Endothelial cell of umbilical vein (primary cell): ENCODE results near the gene DCLK3. TPM values are rescaled to one million over a fixed set of nuclear protein-coding genes. Genes with fewer than 3 reads are reported as not detected.

Experiments
- BruUV-seq: library from RNA; stranded (reverse); fragments of 400-500 nt; replicated peaks from 2 replicates; lab custom pipeline; 2021; lab: Mats Ljungman, UMichigan
- CTCF ChIA-PET: fragments of 300-600, 350-600 bp; sonication (Branson Sonifier 250); formaldehyde crosslinking; loops from one replicate; lab custom pipeline; 2021; ENCODE audit warnings: antibody characterized with exemption, inconsistent platforms; lab: Charles Lee
- POLR2A ChIA-PET: fragments of 300-600, 350-600 bp; sonication (Branson Sonifier 250); formaldehyde crosslinking; loops from one replicate; lab custom pipeline; 2021; ENCODE audit warnings: antibody characterized with exemption, inconsistent platforms; lab: Charles Lee
- DNase-seq: peaks from one replicate; pipeline ENCODE4 v3.0.0-alpha.2; 2011; ENCODE audit warnings: low read depth, low spot score
- FAIRE-seq: peaks from 2 replicates; lab custom pipeline; 2011; peaks lifted over from hg19 to GRCh38; lab: Jason Lieb, UNC
- H2AFZ ChIP-seq: 2 replicates; pipeline ENCODE4 v1.6.0; 2012; ENCODE audit warnings: low read depth, low read length, control low read depth, inconsistent platforms
- H3K27ac ChIP-seq: 2 replicates; pipeline ENCODE4 v1.5.1; 2011; ENCODE audit warnings: low read depth, mild to moderate bottlenecking, control low read depth, low read length, moderate library complexity; ENCODE audit not compliant: insufficient read depth
- H3K27me3 ChIP-seq, 2 experiments: 2 replicates each; pipeline versions ENCODE4 v1.6.0 to v1.6.1; 2011; ENCODE audit warnings: low read length in 2 of 2, mixed read lengths in 1 of 2; ENCODE audit not compliant: control insufficient read depth in 2 of 2, insufficient read depth in 2 of 2
- H3K36me3 ChIP-seq, 2 experiments: 2 replicates in 1 of 2; 3 replicates in 1 of 2; pipeline ENCODE4 v1.5.1; 2011; ENCODE audit warnings: low read length in 2 of 2, mild to moderate bottlenecking in 1 of 2, moderate library complexity in 1 of 2; ENCODE audit not compliant: control insufficient read depth in 2 of 2, insufficient read depth in 2 of 2; ENCODE audit errors: extremely low read depth in 1 of 2
- H3K4me1 ChIP-seq: 3 replicates; pipeline ENCODE4 v1.5.1; 2011; ENCODE audit warnings: mild to moderate bottlenecking, low read length; ENCODE audit not compliant: control insufficient read depth, insufficient read depth; ENCODE audit errors: extremely low read depth
- H3K4me2 ChIP-seq: 2 replicates; pipeline ENCODE4 v1.6.1; 2011; ENCODE audit warnings: low read length, control low read depth, mixed read lengths; ENCODE audit not compliant: insufficient read depth
- H3K4me3 ChIP-seq, 3 experiments: fragments of 200-600 bp in 1 of 3; sonication (generic), shearing (Covaris generic) in 1 of 3; replicated peaks in 1 of 3; 2 replicates each; pipeline ENCODE4 v1.5.1; 2011 to 2016; ENCODE audit warnings: control low read depth in 3 of 3, low read length in 3 of 3, mild to moderate bottlenecking in 2 of 3, inconsistent platforms in 1 of 3, low read depth in 1 of 3, moderate library complexity in 1 of 3; ENCODE audit not compliant: insufficient read depth in 1 of 3
- H3K79me2 ChIP-seq: 2 replicates; pipeline ENCODE4 v1.6.0; 2012; ENCODE audit warnings: low read length, inconsistent platforms; ENCODE audit not compliant: control insufficient read depth, insufficient read depth
- H3K9ac ChIP-seq: replicated peaks from 2 replicates; pipeline ENCODE3; 2011; ENCODE audit warnings: low read length, control low read depth; ENCODE audit not compliant: insufficient read depth; ENCODE audit errors: extremely low read depth
- H3K9me1 ChIP-seq: replicated peaks from 3 replicates; pipeline ENCODE4 v1.6.0; 2011; ENCODE audit warnings: mild to moderate bottlenecking, low read length; ENCODE audit not compliant: control insufficient read depth, insufficient read depth; ENCODE audit errors: extremely low read depth
- H3K9me3 ChIP-seq: replicated peaks from 2 replicates; pipeline ENCODE4 v1.5.1; 2012; ENCODE audit warnings: low read length, inconsistent platforms; ENCODE audit not compliant: control insufficient read depth, insufficient read depth
- H4K20me1 ChIP-seq: replicated peaks from 2 replicates; pipeline ENCODE3; 2011; ENCODE audit warnings: mild to moderate bottlenecking, low read length; ENCODE audit not compliant: control insufficient read depth, insufficient read depth; ENCODE audit errors: extremely low read depth
- CTCF ChIP-seq, 2 donors: IDR thresholded peaks; 1 replicate in 1 of 2; 2 replicates in 1 of 2; pipeline ENCODE4 v1.5.1; 2011; ENCODE audit warnings: low read length in 2 of 2, mild to moderate bottlenecking in 2 of 2, moderate library complexity in 2 of 2, control low read depth in 1 of 2, inconsistent platforms in 1 of 2, low read depth in 1 of 2; ENCODE audit not compliant: insufficient read depth in 1 of 2; ENCODE audit errors: extremely low read depth in 1 of 2
- EZH2 ChIP-seq: IDR thresholded peaks from 2 replicates; pipeline ENCODE4 v1.6.1; 2012; ENCODE audit warnings: borderline replicate concordance, low read depth, mild to moderate bottlenecking, moderate library complexity, low read length, inconsistent platforms; ENCODE audit not compliant: severe bottlenecking
- FOS ChIP-seq: IDR thresholded peaks from 2 replicates; pipeline ENCODE4 v1.6.1; 2011; ENCODE audit warnings: mild to moderate bottlenecking, low read length, moderate library complexity, borderline replicate concordance; ENCODE audit not compliant: insufficient read depth
- GATA2 ChIP-seq: IDR thresholded peaks from 2 replicates; pipeline ENCODE4 v1.7.0; 2011; ENCODE audit warnings: low read depth, mild to moderate bottlenecking, moderate library complexity, mixed read lengths, low read length; ENCODE audit not compliant: insufficient read length, insufficient read depth
- JUN ChIP-seq: IDR thresholded peaks from 2 replicates; pipeline ENCODE4 v1.6.1; 2011; ENCODE audit warnings: borderline replicate concordance, low read depth; ENCODE audit not compliant: insufficient read length, insufficient read depth
- MAX ChIP-seq: IDR thresholded peaks from 2 replicates; pipeline ENCODE4 v1.6.1; 2011; ENCODE audit not compliant: insufficient read depth, insufficient read length
- MYC ChIP-seq: IDR thresholded peaks from one replicate; pipeline ENCODE4 v1.6.1; 2011; ENCODE audit warnings: mild to moderate bottlenecking, low read depth, low read length
- POLR2A ChIP-seq: IDR thresholded peaks from 2 replicates; pipeline ENCODE4 v1.6.1; 2012; ENCODE audit warnings: low read depth, mild to moderate bottlenecking, control low read depth, low read length
- POLR2AphosphoS5 ChIP-seq: IDR thresholded peaks from 2 replicates; pipeline ENCODE4 v1.6.1; 2012; ENCODE audit warnings: low read depth, mild to moderate bottlenecking, control low read depth, low read length, moderate library complexity; ENCODE audit not compliant: insufficient read depth
- dilution Hi-C: fragments of 300-500 bp; cut with MboI; formaldehyde crosslinking; loops from one replicate; pipeline ENCODE4 v1.15.0; 2019; ENCODE audit warnings: low sequenced_read_pairs; ENCODE audit not compliant: extremely low pct_ligation_motif_present
- intact Hi-C: fragments of 100-400 bp; cut with micrococcal nuclease; formaldehyde crosslinking; loops from one replicate; pipeline ENCODE4 v1.10.0; 2022
- polyA plus RNA-seq, 4 experiments: library from polyadenylated mRNA; depleted of rRNA in 3 of 4; stranded (reverse) in 3 of 4; unstranded in 1 of 4; fragments of >200 nt; gene quantifications; 2 replicates each; pipeline versions ENCODE4 v1.2.1 to v1.2.3, GENCODE V29; 2011 to 2012; ENCODE audit warnings: missing spikeins in 1 of 4
- total RNA-seq: library from RNA; stranded (reverse); gene quantifications from 2 replicates; pipeline ENCODE4 v1.2.3, GENCODE V29; 2021

The DCLK3 gene
- total and polyA plus RNA-seq, 2 donors (not counting 3 experiments of a cell fraction or from before 2014, with no cell fraction given) = not detected

GRCh38 chr3:36679384-36680200, 84.8 kb downstream of the DCLK3 start:
- no peak for DNase-seq
- H3K9me1 ChIP-seq = no peaks in the 10 kb centered on the region
- H3K9me3 ChIP-seq = no peaks in the 10 kb centered on the region
- no peaks in the 10 kb centered on the region for H3K27me3 ChIP-seq
- no peaks in the 10 kb centered on the region for H3K36me3 ChIP-seq
- dilution Hi-C loops = no loop called here
- no TSS peak for BruUV-seq
- H3K4me1 ChIP-seq = no peaks in the 10 kb centered on the region
- H3K4me2 ChIP-seq = no peak overlapping the region
- peak; percentile 32 for TF ChIP-seq FOS
- TF ChIP-seq JUN = no peak
- no peak overlapping the region for H3K27ac ChIP-seq
- no peak overlapping the region for H3K9ac ChIP-seq
- ChIA-PET POLR2A (no interaction called here), CTCF (no interaction called here)
- no peak overlapping the region for H3K4me3 ChIP-seq
- no peaks in the 10 kb centered on the region for H3K79me2 ChIP-seq
- no peak for FAIRE-seq
- intact Hi-C loops = no loop called here
- no peaks in the 10 kb centered on the region for H4K20me1 ChIP-seq
- no peak overlapping the region for H2AFZ ChIP-seq

- DNase-seq (no peak), FAIRE-seq (no peak)
- no peak overlapping the region for H3K9ac ChIP-seq
- no peaks in the 10 kb centered on the region for H3K36me3 ChIP-seq
- ChIA-PET CTCF (interaction anchor here (0.8 kb wide), 1 partner anchor 820 kb away, joined by 3 read pairs; no protein-coding TSS in a partner anchor), POLR2A (no interaction called here)
- H4K20me1 ChIP-seq = no peaks in the 10 kb centered on the region
- H2AFZ ChIP-seq = no peak overlapping the region
- no peaks in the 10 kb centered on the region for H3K79me2 ChIP-seq
- no peaks in the 10 kb centered on the region for H3K9me3 ChIP-seq
- no peaks in the 10 kb centered on the region for H3K27me3 ChIP-seq
- TF ChIP-seq POLR2A (no peak), MAX (no peak), EZH2 (no peak), POLR2AphosphoS5 (no peak), MYC (no peak), CTCF (IDR thresholded peaks at IDR 0.05; ENCODE audit: extremely low read depth in 1 of 2, insufficient read depth in 1 of 2, low read depth in 1 of 2, low read length in 2 of 2) (no peak), GATA2 (no peak), JUN (no peak), FOS (no peak)
- H3K9me1 ChIP-seq = no peaks in the 10 kb centered on the region
- no peak overlapping the region for H3K27ac ChIP-seq
- no peak overlapping the region for H3K4me3 ChIP-seq
- H3K4me2 ChIP-seq = no peak overlapping the region
- no TSS peak for BruUV-seq
- no peaks in the 10 kb centered on the region for H3K4me1 ChIP-seq
- intact Hi-C loops (no loop called here), dilution Hi-C loops (no loop called here)
Measured at GRCh38 chr3:36678216-36679013, 85.9 kb downstream of the DCLK3 start.
